Fibroblast of mammary gland (primary cell): ENCODE results near the gene LRRN4CL.

Experiments
- DNase-seq: peaks from one replicate; pipeline ENCODE4 v3.0.0-alpha.2; 2010; ENCODE audit warnings: low read depth
- H3K4me3 ChIP-seq: 2 replicates; pipeline ENCODE4 v1.5.1; 2011; ENCODE audit warnings: low read depth, mild to moderate bottlenecking, low read length, moderate library complexity; ENCODE audit not compliant: control insufficient read depth
- CTCF ChIP-seq: conservative IDR thresholded peaks from 2 replicates; pipeline ENCODE4 v1.5.1; 2011; ENCODE audit warnings: low read depth, low read length, inconsistent platforms; ENCODE audit not compliant: control insufficient read depth, insufficient read depth

Gene LRRN4CL

GRCh38 chr11:62716816-62717215 is 27.5 kb upstream of the LRRN4CL start:
- no peak overlapping the region for H3K4me3 ChIP-seq
- no peak for DNase-seq
- TF ChIP-seq CTCF = no peak

DNA sequence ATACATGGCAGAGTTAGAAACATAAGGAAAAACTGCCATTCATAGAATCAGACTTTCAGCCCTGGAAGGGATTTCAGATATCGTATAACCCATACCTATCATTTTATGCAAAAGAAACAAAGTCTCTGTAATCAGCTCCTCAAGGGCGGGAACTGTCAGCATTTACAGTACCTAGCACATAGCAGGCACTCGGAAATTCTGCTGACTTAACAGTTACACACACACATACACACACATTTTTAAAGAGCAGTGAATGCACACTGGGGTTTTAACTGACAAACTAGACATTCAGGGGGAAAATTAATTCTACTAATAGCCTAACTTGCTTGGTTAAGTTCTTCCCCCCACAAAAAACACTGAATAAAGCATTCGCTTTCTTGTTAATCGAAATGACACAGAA is 26.9 kb upstream of the LRRN4CL start:
- no peak overlapping the region for H3K4me3 ChIP-seq
- no peak for DNase-seq
- TF ChIP-seq CTCF = no peak

- no peak for TF ChIP-seq CTCF
- no peak for DNase-seq
- H3K4me3 ChIP-seq = no peak overlapping the region
Observed at GRCh38 chr11:62715150-62716130, 26.1 kb upstream of the LRRN4CL start.

- H3K4me3 ChIP-seq = no peak overlapping the region
- TF ChIP-seq CTCF = no peak
- no peak for DNase-seq
Observed at GRCh38 chr11:62713343-62713742, 24.0 kb upstream of the LRRN4CL start.

- no peak overlapping the region for H3K4me3 ChIP-seq
- TF ChIP-seq CTCF = no peak
- no peak for DNase-seq
Observed at GRCh38 chr11:62712861-62713260, 23.5 kb upstream of the LRRN4CL start.

DNA sequence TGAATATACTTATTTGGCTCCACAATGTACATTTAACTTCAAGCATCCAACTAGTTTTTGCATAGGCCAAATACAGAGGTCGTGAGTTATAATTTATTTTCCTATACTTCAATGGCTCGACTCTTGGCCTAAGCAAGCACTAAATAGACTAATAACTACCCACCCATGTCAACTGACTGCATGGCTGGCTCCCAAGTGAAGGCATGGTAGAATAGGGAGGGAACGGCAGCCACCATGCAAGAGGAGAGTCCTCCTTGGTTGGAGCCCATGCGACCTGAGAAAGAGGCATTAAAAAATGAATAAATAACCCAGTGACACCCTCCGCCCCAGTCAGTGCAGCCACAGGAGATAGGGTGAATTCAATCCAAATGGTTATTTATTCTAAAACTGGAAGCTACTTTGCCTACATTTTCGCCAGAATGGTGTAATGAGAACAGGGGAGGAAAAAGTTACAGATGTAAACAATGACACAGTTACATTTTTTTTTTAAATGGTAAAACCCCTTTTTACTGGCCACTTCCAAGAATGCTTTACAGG is 23.0 kb upstream of the LRRN4CL start:
- no peak overlapping the region for H3K4me3 ChIP-seq
- TF ChIP-seq CTCF = no peak
- no peak for DNase-seq
